Measurements from ENCODE around the gene ELAVL4.

The ELAVL4 gene

GRCh38 chr1:50251702-50252101 lies 143.0 kb downstream of the ELAVL4 start:
- Histone ChIP-seq H4K8ac (ENCODE audit: low read depth, low read length) (no peak overlapping the region), H2BK12ac (ENCODE audit: low read length) (no peak overlapping the region), H3K9me3 (ENCODE audit: insufficient read depth, low read depth, low read length) (no peaks in the 10 kb centered on the region), H3K36me3 (ENCODE audit: control insufficient read depth in 1 of 2, insufficient read depth in 2 of 2, low read length in 2 of 2) (no peaks in the 10 kb centered on the region), H2AFZ (ENCODE audit: insufficient read depth, low read length, poor library complexity) (no peak overlapping the region), H3K27me3 (ENCODE audit: insufficient read depth, low read length) (peaks cover 2% of the 10 kb centered on the region), H2BK120ac (ENCODE audit: insufficient read depth, low read length, poor library complexity) (no peak overlapping the region), H3K27ac (ENCODE audit: low read depth, low read length) (no peak overlapping the region), H3K9ac (ENCODE audit: low read length) (no peak overlapping the region), H3K79me2 (ENCODE audit: control insufficient read depth, insufficient read depth, low read length, poor library complexity) (no peaks in the 10 kb centered on the region), H3K4me3 (ENCODE audit: low read depth, low read length) (no peak overlapping the region), H2BK5ac (ENCODE audit: low read depth, low read length, poor library complexity) (no peak overlapping the region), H3K4ac (ENCODE audit: low read depth, low read length) (no peak overlapping the region), H3K4me1 (ENCODE audit: control insufficient read depth in 1 of 2, insufficient read depth in 2 of 2, low read length in 2 of 2) (no peaks in the 10 kb centered on the region), H2AK5ac (ENCODE audit: low read length) (no peak overlapping the region), H4K91ac (ENCODE audit: low read depth, low read length) (no peak overlapping the region), H3K4me2 (ENCODE audit: low read length) (no peak overlapping the region), H4K12ac (ENCODE audit: low read depth, low read length) (no peak overlapping the region), H3K18ac (ENCODE audit: low read length) (no peak overlapping the region), H3K23ac (ENCODE audit: low read length) (no peak overlapping the region), H3K14ac (ENCODE audit: low read length) (no peak overlapping the region), H3K79me1 (ENCODE audit: low read length) (no peaks in the 10 kb centered on the region)
- no peak for DNase-seq
- WGBS (ENCODE audit: extremely low coverage, insufficient coverage, insufficient read length) = no CpG with 5 or more reads among the region's 13 CpGs

- Histone ChIP-seq H4K91ac (ENCODE audit: low read depth, low read length) (no peak overlapping the region), H2BK120ac (ENCODE audit: insufficient read depth, low read length, poor library complexity) (no peak overlapping the region), H2BK12ac (ENCODE audit: low read length) (no peak overlapping the region), H3K23ac (ENCODE audit: low read length) (no peak overlapping the region), H4K8ac (ENCODE audit: low read depth, low read length) (no peak overlapping the region), H3K9me3 (ENCODE audit: insufficient read depth, low read depth, low read length) (no peaks in the 10 kb centered on the region), H3K4me1 (ENCODE audit: control insufficient read depth in 1 of 2, insufficient read depth in 2 of 2, low read length in 2 of 2) (no peaks in the 10 kb centered on the region), H3K27me3 (ENCODE audit: insufficient read depth, low read length) (peaks cover 2% of the 10 kb centered on the region), H2BK5ac (ENCODE audit: low read depth, low read length, poor library complexity) (no peak overlapping the region), H3K27ac (ENCODE audit: low read depth, low read length) (no peak overlapping the region), H3K79me2 (ENCODE audit: control insufficient read depth, insufficient read depth, low read length, poor library complexity) (no peaks in the 10 kb centered on the region), H3K36me3 (ENCODE audit: control insufficient read depth in 1 of 2, insufficient read depth in 2 of 2, low read length in 2 of 2) (no peaks in the 10 kb centered on the region), H2AK5ac (ENCODE audit: low read length) (no peak overlapping the region), H3K18ac (ENCODE audit: low read length) (no peak overlapping the region), H3K4me2 (ENCODE audit: low read length) (no peak overlapping the region), H3K9ac (ENCODE audit: low read length) (no peak overlapping the region), H2AFZ (ENCODE audit: insufficient read depth, low read length, poor library complexity) (no peak overlapping the region), H3K4me3 (ENCODE audit: low read depth, low read length) (no peak overlapping the region), H3K14ac (ENCODE audit: low read length) (no peak overlapping the region), H3K79me1 (ENCODE audit: low read length) (no peaks in the 10 kb centered on the region), H3K4ac (ENCODE audit: low read depth, low read length) (no peak overlapping the region), H4K12ac (ENCODE audit: low read depth, low read length) (no peak overlapping the region)
- DNase-seq = no peak
- no CpG with 5 or more reads among the region's 2 CpGs for WGBS (ENCODE audit: extremely low coverage, insufficient coverage, insufficient read length)
Measured at GRCh38 chr1:50252196-50252595, 143.5 kb downstream of the ELAVL4 start.

All from trophoblast cell (in vitro differentiated cells and primary cell).